HG03280 (cell line): ENCODE measurements around the gene UBE2D1.
"Not testable (repeated sequence)": the region's sequence is repeated elsewhere in the genome, so short reads cannot be mapped to it uniquely, and the experiment has no call there.

Experiments
- ATAC-seq: cut with Tn5 transposase; IDR thresholded peaks from one replicate; pipeline ENCODE4 v1.9.1; 2021; ENCODE audit warnings: mild to moderate bottlenecking, moderate library complexity; ENCODE audit not compliant: unreplicated experiment

The UBE2D1 gene

DNA sequence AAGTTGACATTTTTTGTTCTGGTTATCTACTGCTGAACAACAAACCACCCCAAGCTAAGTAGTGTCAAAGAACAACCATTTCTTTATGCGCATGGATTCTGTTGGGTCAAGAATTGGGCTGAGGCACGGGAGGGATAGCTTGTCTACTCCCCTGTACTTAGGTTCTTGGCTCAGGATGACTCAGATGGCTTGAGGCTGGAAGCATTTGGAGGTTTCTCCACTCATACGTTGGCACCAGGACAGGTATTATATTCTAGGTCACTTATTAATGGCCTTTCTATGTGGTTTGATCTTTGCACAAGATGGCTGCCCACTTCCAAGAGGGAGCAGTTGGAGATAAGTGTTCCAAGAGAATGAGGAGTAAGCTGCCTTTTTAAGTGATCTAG lies 38.6 kb downstream of the UBE2D1 start:
- ATAC-seq: no peak

DNA sequence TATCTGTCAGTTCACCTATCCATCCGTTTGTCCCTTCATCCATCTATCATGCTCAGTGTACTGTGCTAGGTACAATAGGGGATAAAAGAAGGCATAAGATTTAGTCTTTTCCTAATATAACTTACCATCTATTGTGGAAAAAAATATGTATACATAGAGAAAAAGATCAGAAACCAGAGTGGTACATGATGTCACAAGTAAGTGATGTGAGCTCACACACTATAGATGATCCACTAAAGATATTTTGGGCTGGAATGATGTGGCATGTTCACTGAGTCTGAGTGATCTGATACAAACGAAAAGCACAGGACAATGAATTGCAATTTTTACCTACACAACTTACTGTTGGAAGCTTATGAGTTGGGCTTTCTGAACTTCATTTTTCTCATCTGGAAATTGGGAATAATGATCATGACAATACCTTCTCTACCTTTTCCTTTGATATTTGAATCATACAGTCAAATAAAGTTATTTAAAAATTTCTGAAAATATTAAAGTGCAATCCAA lies 47.7 kb downstream of the UBE2D1 start:
- no peak for ATAC-seq

DNA sequence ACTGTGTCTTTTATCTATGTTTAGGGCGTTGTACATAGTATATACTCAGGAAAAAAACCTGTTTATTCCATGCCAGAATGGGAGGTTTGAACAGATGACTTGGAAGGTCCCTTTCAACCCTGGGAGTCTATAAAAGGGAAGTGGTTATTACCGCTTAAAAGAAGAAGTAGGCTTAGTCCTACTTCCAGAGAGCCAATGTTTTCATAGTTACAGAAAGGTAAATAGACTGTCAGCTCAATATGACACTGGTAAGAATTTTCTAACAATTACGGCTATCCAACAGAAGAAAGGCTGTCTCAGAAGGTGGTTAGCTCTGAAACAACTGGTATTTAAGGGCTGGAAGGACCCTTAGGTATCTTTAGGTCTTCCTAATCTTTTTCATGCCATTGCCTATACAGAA lies 49.3 kb downstream of the UBE2D1 start:
- peak; percentile 49 for ATAC-seq

DNA sequence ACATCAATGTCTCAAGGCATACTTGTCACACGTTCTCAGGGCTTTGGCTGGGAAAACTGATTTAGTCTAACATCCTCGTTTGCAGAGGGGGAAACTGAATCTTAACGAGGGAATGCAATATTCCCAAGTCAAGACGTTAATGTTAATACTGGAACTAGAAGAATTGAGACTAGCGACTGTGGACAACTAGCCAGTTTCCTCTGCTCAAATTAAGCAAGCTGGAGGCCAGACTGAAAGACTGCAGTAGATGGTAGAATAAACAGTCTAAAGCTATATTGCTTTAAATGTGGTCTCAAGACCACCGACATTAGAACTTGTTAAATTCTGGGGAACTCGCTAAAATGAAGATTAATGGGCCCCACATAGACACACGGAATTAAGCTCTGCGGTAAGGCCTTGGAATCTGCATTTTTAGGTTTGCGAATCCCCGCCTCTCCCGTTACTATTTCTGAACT lies 49.8 kb downstream of the UBE2D1 start:
- ATAC-seq: no peak

DNA sequence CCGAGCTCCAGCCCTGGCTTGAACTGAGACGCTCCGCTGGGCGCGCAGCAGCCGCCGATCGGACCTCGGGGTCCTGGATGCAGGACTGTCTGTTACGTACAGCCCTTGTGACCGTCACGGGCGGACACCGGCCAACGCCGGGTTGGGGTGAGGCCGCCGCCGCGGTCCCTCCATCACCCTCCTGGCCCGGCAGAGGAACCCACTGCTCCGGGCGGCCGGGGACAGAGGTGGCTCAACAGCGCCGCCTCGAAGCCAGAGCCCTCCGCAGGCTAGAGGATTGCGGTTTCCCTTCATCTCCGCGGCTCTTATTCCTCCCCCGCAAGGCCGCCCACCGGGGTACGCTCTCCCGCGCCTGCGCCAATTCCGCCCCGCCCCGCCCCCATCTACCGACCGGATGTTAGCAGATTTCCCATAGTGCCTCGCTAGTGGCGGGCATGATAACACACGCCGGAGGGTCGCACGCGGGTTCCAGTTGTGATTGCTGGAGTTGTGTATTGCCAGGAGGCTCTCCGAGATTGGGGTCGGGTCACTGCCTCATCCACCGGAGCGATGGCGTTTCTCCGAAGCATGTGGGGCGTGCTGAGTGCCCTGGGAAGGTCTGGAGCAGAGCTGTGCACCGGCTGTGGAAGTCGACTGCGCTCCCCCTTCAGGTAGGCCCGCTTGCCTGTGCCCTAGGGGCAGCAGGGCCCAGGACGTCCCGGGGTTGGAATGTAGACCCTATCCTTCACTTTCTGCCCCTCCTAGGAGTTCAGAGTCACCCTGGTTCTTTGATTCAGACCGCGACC lies 50.4 kb downstream of the UBE2D1 start, which contains the start of gene TFAM:
TFAM (plus strand) TSS at position 412 of the 785 bp plus-strand sequence; CDS start at position 550, 138 bp downstream.
- peak; percentile 87 for ATAC-seq

DNA sequence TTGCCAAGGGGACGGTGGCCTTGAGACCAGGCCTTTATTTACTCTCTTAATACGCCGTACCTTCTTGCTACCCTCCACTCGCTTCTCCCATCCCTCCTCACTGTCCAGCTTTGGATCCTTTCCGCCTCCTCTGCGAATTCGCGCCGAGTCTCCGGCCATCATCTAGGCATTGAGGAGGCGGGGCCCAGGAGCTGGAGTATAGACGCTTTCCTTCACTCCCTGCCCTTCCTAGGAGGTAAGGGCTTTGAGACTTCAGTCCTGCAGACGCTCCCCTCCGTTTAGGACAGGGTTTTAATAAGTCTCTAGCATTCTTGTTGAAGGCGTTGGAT lies 50.9 kb downstream of the UBE2D1 start:
- ATAC-seq: peak; percentile 3

DNA sequence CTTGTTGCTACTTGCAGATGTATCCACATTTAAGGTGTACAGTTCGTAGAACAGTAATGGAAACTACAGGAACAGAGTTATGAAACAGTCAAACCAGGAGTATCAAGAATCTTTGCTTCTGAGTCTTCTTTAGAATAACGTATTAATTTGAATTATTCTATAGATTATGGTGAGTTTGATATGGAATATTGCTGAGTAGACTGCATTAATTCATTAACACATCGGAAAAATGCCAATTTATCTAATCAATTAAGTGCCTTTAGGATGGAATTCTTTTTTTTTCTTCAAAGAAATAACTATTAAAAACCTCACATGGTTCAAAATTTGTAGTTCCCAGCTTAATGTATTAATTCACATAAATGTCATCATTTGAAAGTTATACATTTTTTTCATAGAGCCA lies 54.2 kb downstream of the UBE2D1 start:
- no peak for ATAC-seq

DNA sequence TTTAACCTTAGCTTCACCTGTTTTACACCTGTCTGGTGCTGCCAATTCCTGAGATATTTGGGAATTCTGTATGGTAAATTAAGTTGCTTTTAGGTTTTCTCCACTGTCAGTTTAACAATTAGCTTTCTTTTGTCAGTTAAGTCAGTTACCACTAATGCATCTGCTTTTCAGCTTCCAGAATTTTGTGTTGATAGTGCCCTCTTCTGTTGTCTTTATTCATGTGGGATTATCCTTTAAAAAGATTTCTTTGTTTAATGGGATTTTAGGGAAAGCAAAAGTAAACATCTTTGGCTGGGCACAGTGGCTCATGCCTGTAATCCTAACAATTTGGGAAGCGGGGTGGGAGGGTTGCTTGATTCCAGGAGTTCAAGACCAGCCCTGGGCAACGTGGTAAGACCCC lies 58.5 kb downstream of the UBE2D1 start:
- ATAC-seq: no peak

DNA sequence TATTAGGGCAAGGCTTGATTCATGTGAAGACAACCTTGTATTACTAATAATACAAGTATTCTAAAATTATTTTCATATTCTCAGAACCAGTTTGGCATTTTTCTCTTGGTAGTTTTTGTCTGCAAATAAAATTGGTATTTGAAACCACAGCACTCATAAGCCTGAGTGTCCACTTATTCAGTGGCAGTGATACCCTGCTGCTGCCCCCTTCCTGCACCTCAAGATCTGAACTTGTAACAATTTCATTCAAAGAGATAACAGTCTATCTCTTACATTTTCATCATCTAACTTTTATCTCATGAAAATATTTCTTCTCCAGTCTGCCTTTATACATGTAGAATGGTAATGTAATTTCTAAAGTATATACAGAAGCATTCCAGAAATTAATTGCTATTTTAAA lies 59.7 kb downstream of the UBE2D1 start:
- no peak for ATAC-seq

DNA sequence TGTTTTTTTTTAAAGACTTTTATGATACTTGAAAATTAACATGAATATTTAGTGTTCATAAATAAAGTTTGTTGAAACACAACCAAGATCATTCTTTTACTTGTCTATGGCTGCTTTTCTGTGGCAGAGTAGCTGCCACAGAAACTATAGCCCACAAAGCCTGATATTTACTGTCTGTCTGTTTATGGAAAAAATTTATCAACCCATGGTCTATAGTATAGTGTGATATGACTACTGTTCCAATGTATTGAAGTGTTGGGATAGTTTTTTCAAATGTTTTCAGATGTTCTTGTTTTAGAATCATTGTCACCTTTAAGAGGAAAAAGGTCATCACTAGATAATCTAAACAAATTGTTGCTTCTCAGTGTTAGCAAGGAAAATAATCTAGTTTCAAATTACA lies 61.3 kb downstream of the UBE2D1 start:
- ATAC-seq: no peak

DNA sequence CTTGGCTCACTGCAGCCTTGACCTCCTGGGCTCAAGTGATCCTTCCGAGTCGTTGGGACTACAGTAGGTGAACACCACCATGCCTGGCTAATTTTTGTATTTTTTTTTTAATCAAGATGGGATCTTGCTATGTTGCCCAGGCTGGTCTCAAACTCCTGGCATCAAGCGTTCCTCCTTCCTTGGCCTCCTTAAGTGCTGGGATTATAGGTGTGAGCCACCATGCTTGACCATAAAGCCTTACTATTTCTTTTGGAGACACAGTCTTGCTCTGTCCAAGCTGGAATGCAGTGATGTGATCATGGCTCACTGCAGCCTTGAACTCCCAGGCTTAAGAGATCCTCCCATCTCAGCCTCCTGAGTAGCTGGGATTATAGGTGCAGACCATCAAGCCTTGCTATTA lies 63.0 kb downstream of the UBE2D1 start:
- ATAC-seq: no peak

DNA sequence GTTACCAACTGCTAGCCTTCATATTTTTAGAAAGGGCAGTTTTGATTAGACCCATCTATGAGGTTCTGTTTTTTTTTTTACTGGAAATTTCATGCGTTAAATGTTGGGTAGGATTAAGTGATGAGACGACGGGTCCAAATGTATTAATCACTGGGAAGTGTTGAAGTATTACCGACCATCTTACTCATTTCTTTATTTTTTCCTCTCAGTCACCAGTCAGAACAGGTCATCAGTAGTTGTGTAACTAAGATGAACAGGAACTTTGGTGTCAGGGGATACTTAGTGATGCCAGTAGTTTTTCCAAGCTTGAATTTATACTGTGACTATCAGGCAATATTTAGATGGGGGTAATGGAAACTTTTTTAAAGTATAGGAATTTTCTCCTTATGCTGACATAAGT lies 64.6 kb downstream of the UBE2D1 start:
- ATAC-seq: no peak

DNA sequence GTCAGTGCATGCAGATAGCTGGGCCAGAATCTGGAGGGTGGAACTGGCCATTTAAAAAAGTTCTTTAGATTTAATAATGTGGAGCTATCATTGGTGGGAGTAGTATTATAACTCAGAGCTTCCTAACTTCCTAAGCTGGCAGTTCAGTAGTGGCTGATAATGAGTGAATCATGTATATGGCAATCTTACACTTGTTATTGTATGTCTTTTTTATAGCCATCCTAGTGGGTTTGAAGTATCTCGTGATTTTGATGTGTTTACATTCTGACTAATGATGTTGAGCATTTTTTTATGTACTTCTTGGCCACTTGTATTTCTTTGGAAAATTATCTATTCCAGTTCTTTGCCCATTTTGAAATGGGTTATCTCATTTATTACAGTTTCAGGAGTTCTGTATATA lies 65.8 kb downstream of the UBE2D1 start:
- no peak for ATAC-seq

DNA sequence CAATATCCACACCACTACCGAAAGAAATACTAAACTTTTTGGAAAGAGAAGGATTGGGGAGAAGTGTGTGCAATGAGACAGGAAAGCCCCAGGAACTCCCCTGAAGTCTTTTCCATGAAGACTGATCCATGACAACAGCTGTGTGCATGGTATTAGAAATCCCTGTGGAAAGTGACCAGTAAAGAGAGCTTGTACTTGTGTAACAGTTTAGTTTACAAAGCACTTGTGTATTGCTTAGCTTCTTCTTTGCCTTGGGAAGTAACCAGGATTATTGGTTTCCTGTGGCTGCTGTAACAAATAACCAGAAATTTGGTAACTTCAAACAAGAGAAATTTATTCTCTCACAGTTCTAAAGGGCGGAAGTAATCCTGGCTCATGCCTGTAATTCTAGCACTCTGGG lies 69.2 kb downstream of the UBE2D1 start:
- no peak for ATAC-seq

DNA sequence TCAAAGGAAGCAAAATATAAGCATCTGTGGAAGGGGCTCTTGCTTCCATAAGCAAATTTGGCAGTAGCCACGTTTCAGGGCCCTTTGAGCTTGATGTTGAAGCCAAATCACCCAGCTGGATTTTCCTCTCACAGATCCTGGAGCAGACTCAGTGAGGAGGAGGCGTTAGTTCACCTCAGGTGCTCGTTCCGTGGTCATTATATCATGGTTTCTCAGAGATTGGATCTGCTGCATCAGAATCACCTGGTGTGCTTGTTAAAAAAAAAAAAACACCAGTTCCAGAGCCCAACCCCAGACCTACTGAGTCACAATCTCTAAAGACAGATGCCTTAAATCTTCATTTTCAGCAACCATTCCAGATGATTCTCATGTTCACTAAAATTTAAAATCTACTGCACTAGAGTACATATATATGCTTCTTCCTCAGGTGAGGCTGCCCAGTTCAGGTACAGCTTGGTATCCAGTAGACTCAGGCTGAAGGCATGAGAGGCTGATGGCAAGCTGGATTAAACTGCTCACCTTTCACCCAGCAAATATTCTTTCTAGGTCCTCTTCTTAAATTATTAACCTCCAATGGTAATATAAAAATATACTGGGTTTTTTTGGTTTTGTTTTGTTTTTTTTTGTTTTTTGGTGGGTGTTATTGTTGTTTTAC lies 75.3 kb downstream of the UBE2D1 start:
- no peak for ATAC-seq

DNA sequence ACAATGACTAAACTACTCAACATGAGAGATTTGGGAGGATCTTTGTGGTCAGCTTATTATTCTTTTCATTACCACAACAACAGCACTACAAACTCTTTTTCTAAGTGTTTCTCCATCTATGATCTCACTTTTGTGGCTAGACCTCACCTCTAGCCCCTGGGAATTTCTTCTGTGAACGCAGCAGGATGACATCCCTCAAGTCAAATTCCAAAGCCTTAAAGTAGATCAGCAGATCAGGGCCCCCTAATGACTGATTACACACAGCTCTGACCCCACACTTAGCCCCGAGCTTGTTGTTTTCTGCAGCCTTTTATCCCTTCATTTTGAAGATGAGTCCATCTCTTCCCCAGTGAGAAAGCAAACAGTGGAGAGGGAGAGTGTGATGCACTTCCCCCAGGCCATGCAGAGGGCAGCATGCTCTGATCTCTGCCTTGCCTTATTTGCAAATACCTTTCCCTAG lies 77.7 kb downstream of the UBE2D1 start:
- ATAC-seq: no peak

DNA sequence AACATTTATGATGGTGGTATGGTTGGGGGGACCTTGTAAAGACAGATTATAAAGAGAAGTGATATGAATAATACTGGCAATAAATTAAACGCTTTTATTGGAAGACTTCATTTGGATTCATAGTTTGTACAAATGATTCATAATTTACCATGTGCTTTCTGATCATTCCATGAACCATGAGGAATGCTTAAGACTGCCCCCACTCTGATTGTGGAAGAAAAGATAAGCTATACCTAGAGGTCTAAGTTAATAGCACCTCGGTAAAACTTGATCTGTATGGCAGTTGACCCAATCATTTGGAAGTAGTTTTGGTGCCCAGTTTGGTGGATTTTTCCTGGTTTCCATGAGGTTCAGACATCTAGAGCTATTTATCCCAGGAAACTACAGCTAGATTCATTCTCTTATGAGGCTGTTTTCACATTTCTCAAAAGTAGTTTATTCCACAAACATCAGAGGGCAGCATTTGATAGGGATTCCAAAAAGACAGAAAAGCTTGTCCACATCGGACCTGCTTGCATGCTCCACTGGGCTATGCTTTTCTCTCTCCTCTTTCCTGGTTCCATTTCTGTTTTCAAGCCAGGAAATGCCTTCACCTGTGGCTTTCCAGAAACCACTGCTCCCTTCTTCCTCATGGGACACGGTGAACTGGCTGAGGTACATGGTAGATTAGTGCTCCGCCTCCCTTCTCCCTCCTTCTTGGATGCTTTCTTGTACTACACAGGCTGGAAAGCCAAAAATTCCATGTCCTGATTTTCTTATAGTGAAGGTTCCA lies 79.7 kb downstream of the UBE2D1 start:
- ATAC-seq: no peak

DNA sequence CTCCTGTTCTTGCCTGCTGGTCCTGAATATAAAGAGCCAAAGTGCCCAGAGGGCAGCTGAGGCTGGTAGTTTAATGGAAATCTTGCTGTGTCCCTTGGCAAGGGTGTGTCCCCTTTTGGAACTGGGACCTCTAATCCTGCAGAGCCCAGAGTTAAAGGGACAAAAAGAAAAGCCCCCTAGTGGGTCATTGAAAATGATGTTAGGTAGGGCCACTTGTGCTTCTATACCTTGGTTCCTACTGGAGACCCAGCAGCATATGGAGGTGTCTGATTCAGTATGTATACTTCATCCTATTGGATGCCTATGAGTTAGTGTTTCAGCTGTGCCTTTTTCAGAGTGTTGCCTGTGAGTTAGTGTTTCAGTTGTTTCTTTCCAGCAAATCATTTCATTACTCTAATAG lies 81.0 kb downstream of the UBE2D1 start:
- ATAC-seq: no peak

DNA sequence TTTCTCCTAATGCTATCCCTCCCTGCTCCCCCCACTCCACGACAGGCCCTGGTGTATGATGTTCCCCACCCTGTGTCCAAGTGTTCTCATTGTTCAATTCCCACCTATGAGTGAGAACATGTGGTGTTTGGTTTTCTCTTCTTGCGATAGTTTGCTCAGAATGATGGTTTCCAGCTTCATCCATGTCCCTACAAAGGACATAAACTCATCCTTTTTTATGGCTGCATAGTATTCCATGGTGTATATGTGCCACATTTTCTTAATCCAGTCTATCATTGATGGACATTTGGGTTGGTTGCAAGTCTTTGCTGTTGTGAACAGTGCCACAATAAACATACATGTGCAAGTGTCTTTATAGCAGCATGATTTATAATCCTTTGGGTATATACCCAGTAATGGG lies 83.1 kb downstream of the UBE2D1 start:
- not testable (repeated sequence) for ATAC-seq
